K562 (cell line): ENCODE data around the gene APLP1. TPM values are rescaled to one million over a fixed set of nuclear protein-coding genes. Genes with fewer than 3 reads are reported as not detected.
A peak's percentile ranks its signal among the peaks of the same experiment; 100 is the strongest.

ENCODE experiments used
- BRD4 ChIP-seq: fragments of 200-600 bp; sonication (generic); IDR thresholded peaks from 2 replicates; pipeline ENCODE4 v1.6.1; 2017; ENCODE audit warnings: inconsistent platforms
- C11orf30 ChIP-seq: fragments of 450-650 bp; IDR thresholded peaks from 2 replicates; pipeline ENCODE4 v1.6.1; 2016; ENCODE audit warnings: low read depth, mild to moderate bottlenecking
- DMBX1 ChIP-seq: fragments of 250-450 bp; sonication (Bioruptor Pico); IDR thresholded peaks from 2 replicates; pipeline ENCODE4 v1.8.0; 2022; ENCODE audit warnings: inconsistent platforms, mild to moderate bottlenecking, moderate library complexity, borderline replicate concordance
- FOXK2 ChIP-seq, 2 experiments: fragments of 450-650 bp; IDR thresholded peaks in 1 of 2; conservative IDR thresholded peaks in 1 of 2; 2 replicates each; pipeline ENCODE4 v1.6.1; 2016; ENCODE audit warnings: low read depth in 2 of 2, mild to moderate bottlenecking in 1 of 2
- L3MBTL2 ChIP-seq: fragments of 450-650 bp; IDR thresholded peaks from 2 replicates; pipeline ENCODE4 v1.6.1; 2016; ENCODE audit warnings: mild to moderate bottlenecking, moderate library complexity
- SETDB1 ChIP-seq: IDR thresholded peaks from one replicate; pipeline ENCODE4 v1.6.1; 2012; ENCODE audit warnings: low read length, control low read depth, inconsistent platforms
- ZBTB33 ChIP-seq: sonication (generic); formaldehyde crosslinking; IDR thresholded peaks from 2 replicates; pipeline ENCODE4 v1.8.1; 2023; ENCODE audit warnings: mild to moderate bottlenecking, missing genetic modification reagents
- ZNF165 ChIP-seq: fragments of 250-450 bp; sonication (Bioruptor Pico); IDR thresholded peaks from 2 replicates; pipeline ENCODE4 v1.4.0; 2020; ENCODE audit warnings: borderline replicate concordance
- ZNF232 ChIP-seq: sonication (generic); formaldehyde crosslinking; IDR thresholded peaks from 2 replicates; pipeline ENCODE4 v1.8.0; 2022; ENCODE audit warnings: mild to moderate bottlenecking, missing genetic modification reagents
- ZNF274 ChIP-seq: IDR thresholded peaks from 2 replicates; pipeline ENCODE4 v1.6.1; 2011; ENCODE audit warnings: low read depth, mild to moderate bottlenecking, low read length, moderate library complexity, borderline replicate concordance
- ZNF41 ChIP-seq: fragments of 250-450 bp; sonication (Bioruptor Pico); conservative IDR thresholded peaks from 2 replicates; pipeline ENCODE4 v1.4.0; 2020; ENCODE audit warnings: mild to moderate bottlenecking
- ZNF444 ChIP-seq: fragments of 250-450 bp; sonication (Bioruptor Pico); IDR thresholded peaks from 2 replicates; pipeline ENCODE4 v1.4.0; 2020; ENCODE audit warnings: mild to moderate bottlenecking, moderate library complexity
- ZNF668 ChIP-seq: fragments of 250-450 bp; sonication (Bioruptor Pico); IDR thresholded peaks from 2 replicates; pipeline ENCODE4 v1.8.0; 2022; ENCODE audit warnings: mild to moderate bottlenecking, inconsistent platforms
- polyA plus RNA-seq, 8 experiments: library from polyadenylated mRNA; depleted of rRNA in 4 of 8; stranded (reverse) in 5 of 8; unstranded in 3 of 8; fragments of >200 nt; fragmentation: Nextera tagmentation in 2 of 8; fragmentation: Illumina TruSeq in 1 of 8; extraction: Ambion mirVana in 2 of 8; extraction: Trizol in 1 of 8; gene quantifications; 2 replicates each; pipeline versions ENCODE4 v1.2.1 to v1.2.3, GENCODE V29; 2011 to 2014; ENCODE audit warnings: inconsistent platforms in 1 of 8, missing spikeins in 1 of 8
- total RNA-seq, 7 experiments: library from RNA; depleted of rRNA in 6 of 7; stranded (reverse); fragments of >200 nt in 6 of 7; fragmentation: Illumina TruSeq in 2 of 7; extraction: Trizol in 2 of 7; gene quantifications; 2 replicates each; pipeline versions ENCODE4 v1.2.1 to v1.2.3, GENCODE V29; 2011 to 2021; ENCODE audit warnings: low replicate concordance in 1 of 7
- TF ChIP-seq, protein P1 (sequence below): fragments of 250-450 bp; sonication (Bioruptor Pico); IDR thresholded peaks from 2 replicates; pipeline ENCODE4 v1.4.0; 2020
- TF ChIP-seq, protein P2 (sequence below), 2 experiments: fragments of 450-650 bp in 1 of 2; sonication (generic) in 1 of 2; formaldehyde crosslinking; conservative IDR thresholded peaks; 2 replicates each; pipeline versions ENCODE4 v1.4.0 to v1.8.1; 2020 to 2022; ENCODE audit warnings: mild to moderate bottlenecking in 1 of 2, missing genetic modification reagents in 1 of 2

Gene APLP1
- total and polyA plus RNA-seq, 9 of the 15 experiments (the other 6 are each of a cell fraction or from before 2014, with no cell fraction given): 0.69 to 9.9 (median 4.7) TPM

GRCh38 chr19:35903550-35904179, 35.3 kb downstream of the APLP1 start (continued):
- TF ChIP-seq, protein P1, sequence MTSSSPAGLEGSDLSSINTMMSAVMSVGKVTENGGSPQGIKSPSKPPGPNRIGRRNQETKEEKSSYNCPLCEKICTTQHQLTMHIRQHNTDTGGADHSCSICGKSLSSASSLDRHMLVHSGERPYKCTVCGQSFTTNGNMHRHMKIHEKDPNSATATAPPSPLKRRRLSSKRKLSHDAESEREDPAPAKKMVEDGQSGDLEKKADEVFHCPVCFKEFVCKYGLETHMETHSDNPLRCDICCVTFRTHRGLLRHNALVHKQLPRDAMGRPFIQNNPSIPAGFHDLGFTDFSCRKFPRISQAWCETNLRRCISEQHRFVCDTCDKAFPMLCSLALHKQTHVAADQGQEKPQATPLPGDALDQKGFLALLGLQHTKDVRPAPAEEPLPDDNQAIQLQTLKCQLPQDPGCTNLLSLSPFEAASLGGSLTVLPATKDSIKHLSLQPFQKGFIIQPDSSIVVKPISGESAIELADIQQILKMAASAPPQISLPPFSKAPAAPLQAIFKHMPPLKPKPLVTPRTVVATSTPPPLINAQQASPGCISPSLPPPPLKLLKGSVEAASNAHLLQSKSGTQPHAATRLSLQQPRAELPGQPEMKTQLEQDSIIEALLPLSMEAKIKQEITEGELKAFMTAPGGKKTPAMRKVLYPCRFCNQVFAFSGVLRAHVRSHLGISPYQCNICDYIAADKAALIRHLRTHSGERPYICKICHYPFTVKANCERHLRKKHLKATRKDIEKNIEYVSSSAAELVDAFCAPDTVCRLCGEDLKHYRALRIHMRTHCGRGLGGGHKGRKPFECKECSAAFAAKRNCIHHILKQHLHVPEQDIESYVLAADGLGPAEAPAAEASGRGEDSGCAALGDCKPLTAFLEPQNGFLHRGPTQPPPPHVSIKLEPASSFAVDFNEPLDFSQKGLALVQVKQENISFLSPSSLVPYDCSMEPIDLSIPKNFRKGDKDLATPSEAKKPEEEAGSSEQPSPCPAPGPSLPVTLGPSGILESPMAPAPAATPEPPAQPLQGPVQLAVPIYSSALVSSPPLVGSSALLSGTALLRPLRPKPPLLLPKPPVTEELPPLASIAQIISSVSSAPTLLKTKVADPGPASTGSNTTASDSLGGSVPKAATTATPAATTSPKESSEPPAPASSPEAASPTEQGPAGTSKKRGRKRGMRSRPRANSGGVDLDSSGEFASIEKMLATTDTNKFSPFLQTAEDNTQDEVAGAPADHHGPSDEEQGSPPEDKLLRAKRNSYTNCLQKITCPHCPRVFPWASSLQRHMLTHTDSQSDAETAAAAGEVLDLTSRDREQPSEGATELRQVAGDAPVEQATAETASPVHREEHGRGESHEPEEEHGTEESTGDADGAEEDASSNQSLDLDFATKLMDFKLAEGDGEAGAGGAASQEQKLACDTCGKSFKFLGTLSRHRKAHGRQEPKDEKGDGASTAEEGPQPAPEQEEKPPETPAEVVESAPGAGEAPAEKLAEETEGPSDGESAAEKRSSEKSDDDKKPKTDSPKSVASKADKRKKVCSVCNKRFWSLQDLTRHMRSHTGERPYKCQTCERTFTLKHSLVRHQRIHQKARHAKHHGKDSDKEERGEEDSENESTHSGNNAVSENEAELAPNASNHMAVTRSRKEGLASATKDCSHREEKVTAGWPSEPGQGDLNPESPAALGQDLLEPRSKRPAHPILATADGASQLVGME (CRISPR knock-in tag): no peak
- TF ChIP-seq BRD4 (no peak), ZNF41 (CRISPR knock-in tag) (no peak), ZNF232 (CRISPR knock-in tag) (no peak), DMBX1 (CRISPR knock-in tag) (no peak), ZNF668 (CRISPR knock-in tag) (no peak), ZBTB33 (no peak), ZNF165 (CRISPR knock-in tag) (no peak), ZNF274 (no peak), FOXK2 (conservative IDR thresholded peaks at IDR 0.05 in 1 of 2, IDR thresholded peaks at IDR 0.05 in 1 of 2; ENCODE audit: low read depth in 2 of 2) (no peak), C11orf30 (no peak), L3MBTL2 (peak; percentile 91), ZNF444 (CRISPR knock-in tag) (no peak), SETDB1 (no peak)
- TF ChIP-seq, protein P2, sequence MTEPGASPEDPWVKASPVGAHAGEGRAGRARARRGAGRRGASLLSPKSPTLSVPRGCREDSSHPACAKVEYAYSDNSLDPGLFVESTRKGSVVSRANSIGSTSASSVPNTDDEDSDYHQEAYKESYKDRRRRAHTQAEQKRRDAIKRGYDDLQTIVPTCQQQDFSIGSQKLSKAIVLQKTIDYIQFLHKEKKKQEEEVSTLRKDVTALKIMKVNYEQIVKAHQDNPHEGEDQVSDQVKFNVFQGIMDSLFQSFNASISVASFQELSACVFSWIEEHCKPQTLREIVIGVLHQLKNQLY (CRISPR knock-in tag; conservative IDR thresholded peaks at IDR 0.05): no peak
